ENCODE results near the gene YY1.

Gene YY1

DNA sequence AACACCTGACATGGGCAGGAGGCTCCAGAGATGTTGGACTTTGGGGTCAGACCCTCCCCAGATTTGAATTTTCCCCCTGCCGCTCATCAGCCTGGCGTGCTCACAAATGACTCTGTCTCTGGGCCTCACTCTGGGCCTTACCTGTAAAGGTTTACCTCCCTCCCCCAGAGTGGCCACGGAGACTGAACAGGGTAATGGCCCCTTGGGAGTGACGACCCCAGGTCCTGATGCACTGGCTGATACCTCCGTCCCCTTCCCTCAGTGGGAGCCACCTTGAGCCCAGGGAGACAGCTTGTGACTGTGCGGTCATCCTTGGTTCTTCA lies 60.3 kb downstream of the YY1 start:
- Histone ChIP-seq H4K20me1 (peaks cover 95% of the 10 kb centered on the region), H3K36me3 (peaks cover 32% of the 10 kb centered on the region), H3K4me2 (peak overlapping the region; percentile 96), H3K4me1 (peaks cover 95% of the 10 kb centered on the region), H3K27ac (peak overlapping the region; percentile 77), H3K4me3 (no peak overlapping the region; the same call in 1 of the 2 replicates), H3K27me3 (no peaks in the 10 kb centered on the region), H3K9me3 (no peaks in the 10 kb centered on the region), H3K9ac (peak overlapping the region; percentile 59)
- TF ChIP-seq Cebpa-rat (IDR thresholded peaks at IDR 0.05): no peak

DNA sequence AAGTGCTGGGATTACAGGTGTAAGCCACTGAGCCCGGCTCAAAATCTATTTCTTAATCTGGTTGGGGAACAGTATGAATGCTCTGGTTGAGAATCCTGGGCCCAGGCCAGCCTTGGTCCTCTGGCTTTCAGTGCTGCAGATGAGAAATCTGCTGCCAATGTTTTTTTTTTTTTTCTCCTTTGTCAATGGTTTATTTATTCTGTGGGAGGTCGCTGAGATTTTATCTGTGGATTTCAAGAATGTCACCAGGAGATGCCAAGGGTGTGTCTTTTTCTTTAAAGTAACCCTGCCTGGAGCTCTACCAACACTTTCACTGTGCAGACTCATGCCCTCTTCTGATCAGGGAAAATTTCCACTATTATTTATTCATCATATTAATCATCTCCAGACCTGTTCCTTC lies 63.7 kb downstream of the YY1 start:
- Histone ChIP-seq H3K4me2 (peak overlapping the region; percentile 14; the same call in 1 of the 2 replicates), H3K4me3 (no peak overlapping the region), H3K36me3 (peaks cover 26% of the 10 kb centered on the region), H4K20me1 (peaks cover 84% of the 10 kb centered on the region), H3K4me1 (peaks cover 72% of the 10 kb centered on the region), H3K27me3 (no peaks in the 10 kb centered on the region), H3K27ac (no peak overlapping the region; the same call in 1 of the 2 replicates), H3K9ac (no peak overlapping the region), H3K9me3 (no peaks in the 10 kb centered on the region)
- no peak for TF ChIP-seq Cebpa-rat (IDR thresholded peaks at IDR 0.05)

DNA sequence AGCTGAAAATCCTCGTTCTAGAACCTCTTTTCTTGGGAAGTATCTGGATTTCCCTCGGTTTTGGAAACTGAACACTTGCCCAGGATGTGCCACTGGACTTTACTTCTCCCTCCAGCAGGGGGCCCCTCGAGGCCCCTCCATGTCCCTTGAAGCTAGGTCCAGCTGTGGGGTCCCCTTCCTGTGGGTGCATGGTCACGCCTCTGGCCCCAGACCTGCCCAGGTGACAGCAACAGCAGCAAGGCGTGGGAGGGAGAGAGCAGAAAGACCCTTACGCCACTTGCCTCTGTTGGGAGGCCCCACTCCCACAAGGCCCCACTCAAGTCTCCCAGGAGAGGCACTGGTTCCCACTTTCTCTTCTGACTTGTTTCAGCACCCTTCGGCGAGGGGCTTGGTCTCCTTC lies 64.2 kb downstream of the YY1 start:
- Histone ChIP-seq H3K27ac (no peak overlapping the region), H3K4me2 (peak overlapping the region; percentile 87), H3K4me3 (no peak overlapping the region)

DNA sequence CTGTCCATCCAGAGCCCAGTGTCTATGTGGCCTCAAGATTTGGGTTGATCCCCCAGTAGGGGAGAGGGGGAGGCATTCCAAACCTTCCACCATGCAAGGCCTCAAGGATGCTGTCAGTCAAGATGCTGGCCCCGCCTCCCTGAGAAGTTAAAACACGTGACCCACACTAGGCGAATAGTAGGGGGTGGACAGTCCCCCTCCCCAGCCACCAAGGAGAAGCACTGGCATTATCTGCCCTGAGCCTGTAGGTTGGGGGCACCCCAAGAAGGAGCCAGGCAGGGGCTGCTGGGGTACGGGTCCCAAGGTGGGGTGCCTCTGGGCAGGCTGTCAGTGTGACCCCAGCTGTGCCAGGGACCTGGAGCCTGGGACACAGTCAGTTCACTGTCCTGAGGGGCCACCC lies 65.0 kb downstream of the YY1 start:
- H3K27me3 ChIP-seq: no peaks in the 10 kb centered on the region
- peak overlapping the region; percentile 20; the same call in 1 of the 2 replicates for H3K27ac ChIP-seq
- peaks cover 14% of the 10 kb centered on the region for H3K36me3 ChIP-seq
- TF ChIP-seq Cebpa-rat (IDR thresholded peaks at IDR 0.05): no peak
- peak overlapping the region; percentile 87 for H3K4me2 ChIP-seq
- peaks cover 72% of the 10 kb centered on the region for H3K4me1 ChIP-seq
- H3K9ac ChIP-seq: peak overlapping the region; percentile 99; the same call in 1 of the 2 replicates
- H4K20me1 ChIP-seq: peaks cover 81% of the 10 kb centered on the region
- no peaks in the 10 kb centered on the region for H3K9me3 ChIP-seq
- peak overlapping the region; percentile 100; the same call in 1 of the 2 replicates for H3K4me3 ChIP-seq

More for the DNA sequence above, 64.2 kb downstream of the YY1 start:
- Histone ChIP-seq H3K36me3 (peaks cover 21% of the 10 kb centered on the region), H3K27me3 (no peaks in the 10 kb centered on the region), H3K9ac (peak overlapping the region; percentile 20; the same call in 1 of the 2 replicates), H4K20me1 (peaks cover 84% of the 10 kb centered on the region), H3K9me3 (no peaks in the 10 kb centered on the region), H3K4me1 (peaks cover 72% of the 10 kb centered on the region)
- no peak for TF ChIP-seq Cebpa-rat (IDR thresholded peaks at IDR 0.05)

DNA sequence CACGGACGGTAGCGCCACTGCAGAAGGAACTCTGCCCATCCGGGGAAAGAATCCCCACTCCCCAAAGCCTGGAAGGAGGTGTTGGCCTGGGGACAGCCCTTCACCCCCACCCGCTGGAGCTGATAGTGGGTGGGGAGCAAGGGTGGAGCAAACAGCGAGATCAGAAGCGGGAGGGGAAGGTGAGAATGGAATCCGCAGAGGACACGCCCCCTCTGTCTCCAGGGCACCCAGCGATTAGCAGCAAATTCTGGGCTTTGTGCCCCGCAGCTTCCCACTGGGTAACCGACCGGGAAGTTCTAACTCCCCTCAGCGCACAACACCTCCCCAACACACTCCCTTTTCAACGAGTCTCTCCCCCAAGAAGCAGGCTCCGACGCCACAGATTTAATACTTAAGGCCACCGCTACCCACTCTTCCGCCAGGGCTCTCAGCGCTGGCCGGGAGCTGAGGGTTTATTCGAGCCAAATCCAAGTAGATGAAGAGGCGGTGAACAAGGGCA lies 65.9 kb downstream of the YY1 start:
- H3K4me3 ChIP-seq: peak overlapping the region; percentile 100
- peaks cover 72% of the 10 kb centered on the region for H3K4me1 ChIP-seq
- H3K9me3 ChIP-seq: no peaks in the 10 kb centered on the region
- peaks cover 71% of the 10 kb centered on the region for H4K20me1 ChIP-seq
- H3K9ac ChIP-seq: peak overlapping the region; percentile 99
- no peak for TF ChIP-seq Cebpa-rat (IDR thresholded peaks at IDR 0.05)
- peak overlapping the region; percentile 87 for H3K4me2 ChIP-seq
- peak overlapping the region; percentile 98 for H3K27ac ChIP-seq
- peaks cover 13% of the 10 kb centered on the region for H3K36me3 ChIP-seq
- H3K27me3 ChIP-seq: no peaks in the 10 kb centered on the region

DNA sequence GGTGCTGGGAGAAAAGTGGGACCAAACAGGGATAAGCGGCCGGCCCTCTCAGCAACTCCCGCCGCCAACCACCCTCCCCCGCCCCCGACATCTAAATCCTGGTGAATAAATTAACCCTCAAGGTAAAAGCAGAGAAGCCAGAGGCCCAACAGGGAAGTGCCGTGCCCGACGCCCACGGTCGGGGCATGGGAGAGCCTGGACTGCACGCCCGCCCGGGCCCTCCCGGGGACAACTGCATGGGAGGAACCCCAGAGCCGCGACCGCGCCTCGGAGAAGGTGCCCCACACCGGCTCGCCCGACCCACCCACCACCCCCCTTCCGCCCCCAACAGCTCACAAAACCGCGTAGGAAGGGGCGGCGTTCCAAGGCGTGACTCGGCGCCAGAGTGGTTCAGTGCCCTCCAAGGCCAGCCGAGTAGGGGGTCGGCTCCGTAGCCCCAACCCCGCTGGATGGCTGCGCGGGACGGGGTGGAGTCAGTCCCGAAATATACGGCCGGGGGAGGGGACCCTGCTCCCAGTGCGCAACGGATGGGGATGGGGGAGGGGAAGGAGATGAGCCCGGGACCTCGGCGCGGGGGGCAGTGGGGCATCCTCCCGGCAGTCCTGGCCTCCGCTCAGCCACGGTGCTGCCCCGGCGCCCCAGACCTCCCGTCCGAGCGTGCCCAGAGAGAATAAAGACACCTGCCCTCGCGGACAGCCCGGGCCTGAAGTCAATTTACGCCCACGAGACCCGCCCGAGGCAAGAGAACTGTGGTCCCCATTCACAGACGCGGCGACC lies 66.6 kb downstream of the YY1 start:
- H3K4me2 ChIP-seq: peak overlapping the region; percentile 87
- peaks cover 65% of the 10 kb centered on the region for H4K20me1 ChIP-seq
- peak overlapping the region; percentile 100 for H3K4me3 ChIP-seq
- H3K4me1 ChIP-seq: peaks cover 72% of the 10 kb centered on the region
- no peaks in the 10 kb centered on the region for H3K27me3 ChIP-seq
- peak overlapping the region; percentile 99 for H3K9ac ChIP-seq
- H3K27ac ChIP-seq: peak overlapping the region; percentile 98
- no peaks in the 10 kb centered on the region for H3K9me3 ChIP-seq
- H3K36me3 ChIP-seq: peaks cover 13% of the 10 kb centered on the region
- no peak for TF ChIP-seq Cebpa-rat (IDR thresholded peaks at IDR 0.05)

DNA sequence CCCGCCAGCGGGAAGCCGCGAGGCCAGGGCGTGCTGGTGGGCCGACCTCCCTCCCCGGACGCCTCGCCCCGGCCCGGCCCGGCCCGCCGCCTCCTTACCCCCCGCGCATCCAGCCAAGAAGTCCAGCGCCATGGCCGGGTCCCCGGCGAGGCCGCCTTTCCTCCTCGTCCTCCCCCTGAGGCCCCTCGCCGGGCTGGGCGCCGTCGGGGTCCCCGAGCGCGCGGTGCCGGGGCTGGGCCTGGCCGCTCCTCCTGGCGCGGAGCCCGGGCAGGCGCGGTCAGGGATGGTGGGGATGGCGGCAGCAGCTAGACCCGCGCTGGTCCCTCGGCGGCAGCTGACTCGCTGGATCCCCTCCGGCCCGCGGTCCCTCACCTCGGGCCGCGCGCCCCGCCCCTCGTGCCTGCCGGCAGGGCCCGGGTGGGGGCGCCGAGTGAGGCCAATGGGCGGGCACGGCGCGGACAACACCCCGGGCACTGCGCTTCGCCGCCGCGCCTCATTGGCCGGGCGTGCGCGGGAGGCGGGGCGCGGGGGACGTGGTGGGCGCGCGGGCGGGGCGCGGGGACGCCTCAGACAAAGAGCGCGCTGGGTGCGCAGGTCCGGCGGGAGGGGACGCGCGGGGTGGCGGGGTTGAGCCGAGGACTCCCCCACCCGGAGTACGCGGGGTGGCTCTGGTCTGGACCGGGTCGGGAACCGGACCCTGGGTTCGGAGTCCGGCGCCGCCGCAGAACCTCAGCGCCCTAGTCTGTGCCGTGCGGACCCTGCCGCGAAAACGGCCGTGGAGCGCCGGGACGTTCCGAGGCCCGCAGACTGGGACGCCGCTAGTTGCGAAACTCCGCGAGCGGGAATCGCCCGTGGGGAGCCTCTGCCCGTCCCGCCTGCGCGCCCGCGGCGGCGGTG lies 67.4 kb downstream of the YY1 start, which contains the start of gene SLC25A29:
TSS of gene SLC25A29 (minus strand) at position 344 of the 897 bp plus-strand sequence. CDS start at position 132, 212 bp downstream.
- H3K27ac ChIP-seq: peak within 1 kb of the TSS; percentile 98
- peaks cover 72% of the 10 kb centered on the region for H3K4me1 ChIP-seq
- H3K4me2 ChIP-seq: peak within 1 kb of the TSS; percentile 98
- H3K27me3 ChIP-seq: no peaks in the 10 kb centered on the region
- peaks cover 13% of the 10 kb centered on the region for H3K36me3 ChIP-seq
- H3K4me3 ChIP-seq: peak within 1 kb of the TSS; percentile 100
- H4K20me1 ChIP-seq: peaks cover 58% of the 10 kb centered on the region
- no peaks in the 10 kb centered on the region for H3K9me3 ChIP-seq
- H3K9ac ChIP-seq: peak within 1 kb of the TSS; percentile 99
- TF ChIP-seq Cebpa-rat (IDR thresholded peaks at IDR 0.05): peak; percentile 84

DNA sequence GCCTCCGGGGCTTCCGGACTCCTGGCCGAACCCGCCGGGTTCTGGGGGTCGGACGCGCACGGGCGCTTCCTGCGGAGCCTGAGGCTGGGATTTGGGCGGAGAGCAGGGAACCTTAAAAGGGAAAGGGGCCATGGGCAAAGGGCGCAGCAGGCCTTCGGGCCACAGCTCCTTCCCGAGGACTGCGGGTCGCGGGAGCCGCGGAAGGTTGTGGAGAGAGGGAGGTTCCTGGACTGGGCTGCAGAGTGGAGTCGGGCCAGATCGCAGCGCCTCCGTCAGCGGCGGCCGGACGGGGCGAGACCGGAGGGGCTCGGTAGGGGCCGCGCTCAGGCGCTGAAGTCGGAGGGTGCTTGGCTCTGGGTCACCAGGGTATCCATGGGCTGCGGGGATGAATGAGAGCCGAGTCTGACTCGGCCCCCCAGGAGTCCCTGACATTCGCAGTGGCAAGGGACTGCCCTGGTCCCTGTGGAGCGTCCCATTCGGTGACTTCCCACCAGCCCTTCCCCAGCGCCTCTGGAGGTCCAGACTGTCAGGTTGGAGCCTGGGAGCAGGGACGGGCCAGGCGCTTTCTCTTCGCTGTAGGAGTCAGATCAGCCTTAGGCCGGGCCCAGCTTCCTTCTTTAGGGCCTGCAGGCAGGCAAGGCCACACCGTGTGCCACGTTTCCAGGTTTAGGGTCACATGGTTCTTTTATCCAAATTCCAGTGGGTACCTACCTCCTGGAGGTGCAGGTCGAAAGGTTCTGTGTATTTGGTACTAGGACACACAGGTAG lies 68.2 kb downstream of the YY1 start:
- peaks cover 53% of the 10 kb centered on the region for H4K20me1 ChIP-seq
- no peaks in the 10 kb centered on the region for H3K27me3 ChIP-seq
- peak overlapping the region; percentile 100 for H3K4me3 ChIP-seq
- peak overlapping the region; percentile 98 for H3K27ac ChIP-seq
- TF ChIP-seq Cebpa-rat (IDR thresholded peaks at IDR 0.05): no peak
- peaks cover 76% of the 10 kb centered on the region for H3K4me1 ChIP-seq
- no peaks in the 10 kb centered on the region for H3K9me3 ChIP-seq
- H3K9ac ChIP-seq: peak overlapping the region; percentile 99
- peaks cover 12% of the 10 kb centered on the region for H3K36me3 ChIP-seq
- H3K4me2 ChIP-seq: peak overlapping the region; percentile 98

Measured in BLaER1 (cell line).